ENCODE measurements around the gene AGPS.
"Not testable (repeated sequence)": the region's sequence is repeated elsewhere in the genome, so short reads cannot be mapped to it uniquely, and the experiment has no call there.

AGPS gene

DNA sequence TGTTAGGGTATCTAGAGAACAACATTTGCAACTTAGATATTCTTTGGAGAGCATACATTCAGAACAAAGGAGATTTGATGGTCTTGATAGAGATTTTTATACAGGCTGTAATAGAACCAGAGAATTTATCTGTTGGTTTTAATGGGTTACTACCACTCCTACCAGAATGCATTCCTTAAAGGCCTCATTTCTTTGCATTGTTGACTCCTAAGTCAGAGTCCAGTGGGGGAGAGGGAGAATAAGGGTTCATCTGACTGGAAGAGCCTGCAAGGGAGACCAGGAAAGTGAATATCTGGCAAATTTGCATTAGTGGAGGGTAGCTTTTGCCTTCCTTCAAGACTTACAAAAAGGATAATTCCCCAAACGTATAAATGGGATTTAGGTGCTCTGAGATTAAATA, 29.7 kb downstream of the AGPS start:
- no peak for DNase-seq (ENCODE audit: low read depth)

DNA sequence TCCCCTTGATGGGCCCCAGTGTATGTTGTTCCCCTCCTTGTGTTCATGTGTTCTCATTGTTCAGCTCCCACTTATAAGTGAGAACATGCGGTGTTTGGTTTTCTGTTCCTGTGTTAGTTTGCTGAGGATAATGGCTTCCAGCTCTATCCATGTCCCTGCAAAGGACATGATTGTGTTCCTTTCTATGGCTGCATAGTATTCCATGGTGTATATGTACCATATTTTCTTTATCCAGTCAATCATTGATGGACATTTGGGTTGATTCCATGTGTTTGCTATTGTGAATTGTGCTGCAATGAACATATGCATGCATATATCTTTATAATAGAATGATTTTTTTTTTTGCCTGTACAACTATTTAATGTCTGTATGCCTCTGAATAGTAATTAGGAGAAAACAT, 31.5 kb downstream of the AGPS start:
- DNase-seq (ENCODE audit: low read depth) = not testable (repeated sequence)

DNA sequence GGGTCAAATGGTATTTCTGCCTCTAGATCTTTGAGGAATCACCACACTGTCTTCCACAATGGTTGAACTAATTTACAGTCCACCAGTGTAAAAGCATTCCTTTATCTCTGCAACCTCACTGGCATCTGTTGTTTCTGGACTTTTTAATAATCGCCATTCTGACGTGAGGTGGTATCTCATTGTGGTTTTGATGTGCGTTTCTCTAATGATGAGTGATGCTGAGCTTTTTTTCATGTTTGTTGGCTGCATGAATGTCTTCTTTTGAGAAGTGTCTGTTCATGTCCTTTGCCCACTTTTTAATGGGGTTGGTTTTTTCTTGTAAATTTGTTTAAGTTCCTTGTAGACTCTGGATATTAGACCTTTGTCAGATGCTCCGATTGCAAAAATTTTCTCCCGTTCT, 32.0 kb downstream of the AGPS start:
- not testable (repeated sequence) for DNase-seq (ENCODE audit: low read depth)

DNA sequence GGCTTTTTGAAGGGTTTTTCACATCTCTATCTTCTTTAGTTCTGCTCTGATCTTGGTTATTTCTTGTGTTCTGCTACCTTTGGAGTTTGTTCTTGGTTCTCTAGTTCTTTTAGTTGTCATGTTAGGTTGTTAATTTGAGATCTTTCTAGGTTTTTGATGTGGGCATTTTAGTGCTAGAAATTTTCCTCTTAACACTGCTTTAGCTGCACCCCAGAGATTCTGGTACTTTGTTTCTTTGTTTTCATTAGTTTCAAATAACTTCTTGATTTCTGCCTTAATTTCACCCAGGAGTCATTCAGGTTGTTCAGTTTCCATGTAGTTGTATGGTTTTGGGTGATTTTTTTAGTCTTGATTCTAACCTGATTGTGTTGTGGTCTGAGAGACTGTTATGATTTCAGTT, 34.7 kb downstream of the AGPS start:
- no peak for DNase-seq (ENCODE audit: low read depth)

DNA sequence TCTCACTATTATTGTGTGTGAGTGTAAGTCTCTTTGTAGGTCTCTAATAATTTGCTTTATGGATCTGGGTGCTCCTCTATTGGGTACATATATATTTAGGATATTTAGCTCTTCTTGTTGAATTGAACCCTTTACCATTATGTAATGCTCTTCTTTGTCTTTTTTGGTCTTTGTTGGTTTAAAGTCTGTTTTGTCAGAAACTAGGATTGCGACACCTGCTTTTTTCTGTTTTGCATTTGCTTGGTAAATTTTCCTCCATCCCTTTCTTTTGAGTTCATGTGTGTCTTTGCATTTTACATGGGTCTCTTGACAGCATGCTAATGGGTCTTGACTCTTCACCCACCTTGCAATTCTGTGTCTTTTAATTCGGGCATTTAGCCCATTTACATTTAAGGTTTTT, 35.4 kb downstream of the AGPS start:
- DNase-seq (ENCODE audit: low read depth) = not testable (repeated sequence)

DNA sequence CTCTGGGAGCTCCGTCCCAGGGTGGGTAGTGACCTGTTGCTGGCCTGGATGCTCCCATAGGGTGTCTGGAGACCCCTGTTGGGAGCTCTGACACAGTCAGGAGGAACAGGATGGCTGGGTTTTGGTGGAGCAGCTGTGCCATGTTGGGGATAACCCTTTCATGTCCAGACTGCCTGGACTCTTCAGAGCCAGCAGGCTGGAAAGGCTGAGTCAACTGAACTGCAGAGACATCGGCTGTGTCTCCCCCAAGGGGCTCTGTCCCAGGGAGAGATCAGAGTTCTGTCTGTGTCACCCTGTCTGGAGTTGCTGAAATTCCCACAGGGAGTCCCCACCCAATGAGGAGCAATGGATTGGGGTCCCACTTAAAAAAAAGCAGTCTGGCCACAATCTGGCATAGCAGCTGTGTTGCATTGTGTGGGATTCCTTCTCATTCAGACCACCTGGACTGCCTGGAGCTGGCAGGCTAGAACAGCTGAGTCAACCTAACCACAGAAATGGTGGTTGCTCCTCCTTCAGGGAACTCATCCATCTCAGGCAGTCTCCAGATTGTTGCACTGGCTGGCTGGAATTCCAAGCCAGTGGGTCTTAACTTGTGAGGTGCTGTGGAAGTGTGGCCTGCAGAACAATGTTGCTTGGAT, 37.2 kb downstream of the AGPS start:
- DNase-seq (ENCODE audit: low read depth) = no peak

DNA sequence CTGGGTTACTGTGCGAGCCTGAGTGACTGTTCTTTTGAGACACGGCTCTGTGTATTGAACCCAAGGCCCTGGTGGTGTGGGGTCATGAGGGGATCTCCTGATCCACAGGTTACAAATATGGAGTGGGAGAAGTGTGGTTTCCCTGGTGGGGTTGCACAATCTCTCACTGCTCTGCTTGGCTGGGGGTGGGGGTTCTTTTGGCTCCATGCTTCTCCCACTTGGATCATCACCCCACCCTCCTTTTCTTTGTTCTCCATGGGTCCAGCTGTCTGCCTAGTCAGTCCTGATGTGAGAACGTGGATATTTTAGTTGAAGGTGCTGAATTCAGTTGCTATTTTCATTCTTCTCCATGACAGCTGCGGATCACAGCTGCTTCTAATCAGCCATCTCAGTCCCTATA, 37.8 kb downstream of the AGPS start:
- DNase-seq (ENCODE audit: low read depth) = no peak

DNA sequence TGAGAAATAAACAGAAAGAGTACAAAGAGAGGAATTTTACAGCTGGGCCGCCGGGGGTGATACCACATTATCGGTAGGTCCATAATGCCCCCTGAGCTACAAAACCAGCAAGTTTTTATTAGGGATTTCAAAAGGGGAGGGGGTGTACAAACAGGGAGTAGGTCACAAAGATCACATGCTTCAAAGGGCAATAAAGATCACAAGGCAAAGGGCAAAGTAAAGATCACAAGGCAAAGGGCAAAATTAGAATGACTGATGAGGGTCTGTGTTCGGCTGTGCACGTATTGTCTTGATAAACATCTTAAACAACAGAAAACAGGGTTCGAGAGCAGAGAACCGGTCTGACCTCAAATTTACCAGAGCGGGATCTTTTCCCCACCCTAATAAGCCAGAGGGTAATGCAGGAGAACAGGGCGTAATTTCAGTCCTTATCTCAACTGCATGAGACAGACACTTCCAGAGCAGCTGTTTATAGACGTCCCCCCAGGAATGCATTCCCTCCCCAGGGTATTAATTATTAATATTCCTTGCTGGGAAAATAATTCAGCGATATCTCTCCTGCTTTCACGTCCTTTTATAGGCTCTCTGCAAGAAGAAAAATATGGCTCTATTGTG, 38.6 kb downstream of the AGPS start:
- DNase-seq (ENCODE audit: low read depth) = not testable (repeated sequence)

DNA sequence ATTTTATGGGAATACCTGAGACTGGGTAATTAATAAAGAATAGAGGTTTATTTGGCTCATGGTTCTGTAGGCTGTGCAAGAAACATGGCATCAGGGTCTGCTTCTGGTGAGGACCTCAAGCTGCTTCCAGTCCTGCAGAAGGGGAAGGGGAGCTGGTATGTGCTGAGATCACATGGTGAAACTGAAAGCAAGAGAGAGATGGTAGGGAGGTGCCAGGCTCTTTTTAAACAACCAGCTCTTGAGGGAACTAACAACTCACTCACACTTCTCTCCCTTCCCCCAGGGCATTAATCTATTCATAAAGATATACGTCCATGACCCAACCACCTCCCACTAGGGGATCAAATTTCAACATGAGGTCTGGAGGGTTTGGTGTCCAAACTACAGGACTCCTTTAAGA, 40.1 kb downstream of the AGPS start:
- no peak for DNase-seq (ENCODE audit: low read depth)

DNA sequence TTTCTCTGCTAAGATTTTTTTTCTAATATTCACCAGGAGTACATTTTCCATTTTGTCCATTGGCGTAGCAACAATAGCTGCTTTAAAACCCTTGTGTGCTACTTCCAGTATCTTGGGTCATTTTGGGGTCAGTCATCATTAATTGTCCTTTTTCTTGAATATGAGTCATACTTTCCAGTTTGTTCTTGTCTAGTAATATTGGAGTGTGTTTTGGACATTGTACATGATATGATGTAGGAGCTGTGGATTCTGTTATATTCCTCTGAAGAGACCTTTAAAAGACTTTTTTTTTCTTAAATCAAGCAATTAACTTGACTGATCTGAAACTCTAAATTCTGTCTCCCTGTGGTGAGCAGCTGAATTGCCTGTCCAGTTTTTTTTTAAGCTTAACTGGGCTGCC, 40.8 kb downstream of the AGPS start:
- DNase-seq (ENCODE audit: low read depth) = no peak

DNA sequence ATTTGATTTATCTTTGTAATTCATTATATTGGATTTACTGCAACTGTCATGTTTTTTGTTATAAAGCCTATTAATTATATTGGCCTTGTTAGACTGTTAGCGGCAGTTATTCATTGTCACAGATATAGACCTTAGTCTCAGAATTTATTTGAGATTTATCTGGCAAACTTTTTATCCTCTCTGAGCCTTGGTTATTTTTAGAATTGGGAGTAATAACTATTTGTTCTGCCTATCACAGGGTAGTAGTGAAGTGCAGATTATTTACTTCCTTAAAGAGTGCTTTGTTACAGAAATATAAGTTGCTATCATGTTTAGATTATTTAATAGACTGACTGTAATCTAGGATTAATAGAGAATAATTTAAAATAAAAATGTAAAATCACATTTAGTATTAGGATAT, 41.9 kb downstream of the AGPS start:
- no peak for DNase-seq (ENCODE audit: low read depth)

DNA sequence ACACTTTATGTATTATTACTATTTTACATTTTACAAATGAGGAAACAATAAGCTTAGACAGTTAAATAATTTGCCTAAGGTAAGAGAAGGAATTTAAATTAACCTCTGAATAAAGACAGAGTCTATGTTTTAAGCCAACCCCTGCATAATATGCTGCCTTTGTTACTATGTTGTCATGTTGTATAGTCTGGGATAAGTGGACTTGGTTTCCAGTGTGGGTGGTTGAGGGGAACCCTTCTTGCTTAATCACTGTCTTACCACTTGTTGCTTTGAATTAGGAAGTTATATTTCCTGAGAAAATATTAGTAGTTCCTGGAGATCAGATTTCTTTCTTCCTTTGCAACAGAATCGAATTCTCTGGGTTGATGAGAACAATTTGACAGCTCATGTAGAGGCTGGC, 52.6 kb downstream of the AGPS start:
- no peak for DNase-seq (ENCODE audit: low read depth)

DNA sequence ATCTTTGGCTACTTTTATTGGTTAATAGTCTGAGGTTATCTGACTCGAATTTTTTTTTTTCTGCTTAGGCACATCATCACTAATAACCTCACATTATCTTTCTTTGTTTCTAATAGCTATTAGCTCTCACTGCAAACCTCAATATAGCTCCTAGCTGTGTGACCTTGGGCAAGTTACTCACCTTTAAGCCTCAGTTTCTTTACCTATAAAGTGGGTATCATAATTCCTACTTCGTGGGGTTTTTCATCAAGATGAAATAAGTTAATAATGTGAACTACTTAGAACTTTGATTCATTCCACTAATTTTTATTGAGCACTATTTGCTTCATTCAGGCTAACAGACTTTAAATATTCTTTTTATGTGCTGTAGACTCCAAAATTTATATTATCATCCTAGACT, 55.5 kb downstream of the AGPS start:
- DNase-seq (ENCODE audit: low read depth) = no peak

DNA sequence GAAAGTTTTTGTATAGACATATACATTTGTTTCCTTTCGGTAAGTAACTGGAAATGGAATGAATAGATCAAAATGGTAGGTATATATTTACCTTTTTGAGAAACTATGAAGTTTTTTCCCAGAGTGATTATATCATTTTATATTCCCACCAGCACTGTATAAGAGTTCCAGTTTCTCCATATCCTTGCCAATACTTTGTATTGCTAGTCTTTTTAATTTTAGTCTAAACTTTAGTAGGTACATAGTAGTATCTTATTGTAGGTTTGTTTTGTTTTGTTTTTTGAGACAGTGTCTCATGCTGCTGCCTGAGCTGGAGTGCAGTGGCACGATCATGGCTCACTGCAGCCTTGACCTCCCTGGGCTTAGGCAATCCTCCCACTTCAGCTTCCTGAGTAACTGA, 56.6 kb downstream of the AGPS start:
- no peak for DNase-seq (ENCODE audit: low read depth)

DNA sequence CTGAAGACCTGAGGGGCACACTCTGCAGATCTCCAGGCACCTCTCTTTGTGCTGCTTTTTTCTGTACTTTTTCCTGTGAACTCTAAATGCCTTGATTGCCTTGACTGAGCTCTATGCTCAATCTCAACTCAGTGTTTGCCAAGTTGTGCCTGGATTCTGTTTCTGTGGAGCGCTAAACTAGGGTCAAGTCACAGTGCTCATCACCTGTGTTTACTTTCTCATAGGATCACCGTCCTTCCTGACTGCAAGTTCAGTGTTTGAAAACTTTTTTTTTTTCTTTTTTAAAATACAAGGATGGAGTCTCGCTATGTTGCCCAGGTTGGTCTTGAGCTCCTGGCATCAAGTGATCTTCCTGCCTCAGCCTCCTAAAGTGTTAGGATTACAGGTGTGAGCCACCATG, 62.6 kb downstream of the AGPS start:
- no peak for DNase-seq (ENCODE audit: low read depth)

DNA sequence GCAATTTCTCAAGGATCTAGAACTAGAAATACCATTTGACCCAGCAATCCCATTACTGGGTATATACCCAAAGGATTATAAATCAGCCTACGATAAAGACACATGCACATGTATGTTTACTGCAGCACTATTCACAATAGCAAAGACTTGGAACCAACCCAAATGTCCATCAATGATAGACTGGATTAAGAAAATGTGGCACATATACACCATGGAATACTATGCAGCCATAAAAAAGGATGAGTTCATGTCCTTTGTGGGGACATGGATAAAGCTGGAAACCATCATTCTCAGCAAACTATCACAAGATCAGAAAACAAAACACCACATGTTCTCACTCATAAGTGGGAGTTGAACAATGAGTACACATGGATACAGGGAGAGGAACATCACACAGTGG, 67.2 kb downstream of the AGPS start:
- DNase-seq (ENCODE audit: low read depth) = not testable (repeated sequence)

DNA sequence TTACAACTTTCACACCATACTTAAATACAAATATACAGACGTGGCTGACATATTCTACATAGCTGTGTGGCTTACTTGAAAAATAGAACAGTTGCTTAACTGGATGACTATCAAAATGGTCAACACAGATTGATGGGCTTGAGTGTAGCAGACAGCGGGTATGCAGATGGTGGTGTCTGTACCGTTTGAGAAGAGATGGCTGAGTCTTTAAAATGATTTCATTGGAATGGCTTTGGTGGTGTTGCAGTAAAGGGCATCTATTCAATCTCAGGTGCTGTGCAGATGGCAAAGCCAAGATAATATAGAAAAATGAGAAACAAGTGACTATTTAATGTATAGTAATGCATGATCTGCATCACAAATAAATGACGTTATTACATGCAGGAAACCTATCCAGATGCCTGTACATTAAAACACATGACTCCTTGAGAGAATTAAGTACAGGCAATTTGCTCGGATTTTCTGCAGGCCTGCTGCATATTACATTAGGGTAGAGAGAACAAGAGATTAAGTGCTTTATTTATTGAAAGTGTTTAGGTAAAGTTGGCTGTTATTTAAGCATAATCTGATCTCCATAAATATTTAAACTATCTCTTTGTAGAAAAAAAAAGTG, 68.5 kb downstream of the AGPS start:
- DNase-seq (ENCODE audit: low read depth) = no peak

DNA sequence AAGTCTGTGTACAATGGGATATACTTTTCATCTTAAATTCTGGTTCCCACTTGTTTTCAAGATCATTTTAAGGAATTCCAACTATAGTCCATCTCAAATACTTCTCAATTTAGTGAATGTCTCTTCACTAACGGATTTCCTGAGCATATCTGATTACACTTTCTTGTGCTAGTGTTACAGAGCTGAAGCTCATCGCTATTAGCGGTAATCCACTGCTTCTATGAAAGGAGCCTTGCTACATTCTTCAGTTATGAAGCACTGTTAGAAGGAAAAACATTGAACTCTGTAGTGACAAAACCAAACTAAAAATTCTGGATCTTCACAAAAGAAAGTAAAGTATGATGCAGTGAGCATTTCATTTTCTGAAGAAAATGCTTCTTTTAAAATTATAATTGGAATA, 72.0 kb downstream of the AGPS start:
- no peak for DNase-seq (ENCODE audit: low read depth)

DNA sequence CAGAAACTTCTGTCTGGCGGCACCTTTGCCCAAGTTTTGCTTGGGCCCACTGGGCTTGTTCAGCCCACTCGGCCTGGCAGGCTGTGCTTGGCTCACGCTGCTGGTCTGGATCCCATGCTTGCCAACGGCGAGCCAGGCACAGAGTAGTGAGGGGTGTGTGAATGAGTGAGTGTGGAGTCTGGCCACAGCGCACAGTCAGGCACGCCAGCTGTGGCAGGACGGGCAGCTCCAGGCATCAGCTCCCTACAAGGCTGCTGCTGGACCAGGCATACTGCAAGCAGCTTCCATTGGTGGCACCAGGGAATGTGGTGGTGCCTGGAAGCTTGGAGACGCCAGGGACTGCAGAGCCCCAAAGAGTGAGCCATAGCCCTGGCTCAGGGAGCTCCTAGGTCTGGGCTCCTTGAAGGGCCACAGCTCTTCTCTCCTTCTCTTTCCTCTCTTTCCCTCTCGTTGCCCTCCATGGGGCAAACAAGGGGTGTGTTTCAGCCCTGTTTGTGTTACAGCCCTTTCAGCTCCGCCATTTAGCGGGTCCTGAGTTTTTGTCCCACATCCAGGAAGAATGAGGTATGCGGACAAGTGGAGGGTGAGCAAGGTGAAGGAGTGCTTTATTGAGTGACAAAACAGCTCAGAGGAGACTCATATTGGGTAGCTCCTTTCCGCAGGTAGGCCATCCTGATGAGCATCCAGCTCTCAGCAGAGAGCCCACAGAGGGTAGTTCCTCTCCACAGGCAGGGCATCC, 73.0 kb downstream of the AGPS start:
- DNase-seq (ENCODE audit: low read depth) = no peak

DNA sequence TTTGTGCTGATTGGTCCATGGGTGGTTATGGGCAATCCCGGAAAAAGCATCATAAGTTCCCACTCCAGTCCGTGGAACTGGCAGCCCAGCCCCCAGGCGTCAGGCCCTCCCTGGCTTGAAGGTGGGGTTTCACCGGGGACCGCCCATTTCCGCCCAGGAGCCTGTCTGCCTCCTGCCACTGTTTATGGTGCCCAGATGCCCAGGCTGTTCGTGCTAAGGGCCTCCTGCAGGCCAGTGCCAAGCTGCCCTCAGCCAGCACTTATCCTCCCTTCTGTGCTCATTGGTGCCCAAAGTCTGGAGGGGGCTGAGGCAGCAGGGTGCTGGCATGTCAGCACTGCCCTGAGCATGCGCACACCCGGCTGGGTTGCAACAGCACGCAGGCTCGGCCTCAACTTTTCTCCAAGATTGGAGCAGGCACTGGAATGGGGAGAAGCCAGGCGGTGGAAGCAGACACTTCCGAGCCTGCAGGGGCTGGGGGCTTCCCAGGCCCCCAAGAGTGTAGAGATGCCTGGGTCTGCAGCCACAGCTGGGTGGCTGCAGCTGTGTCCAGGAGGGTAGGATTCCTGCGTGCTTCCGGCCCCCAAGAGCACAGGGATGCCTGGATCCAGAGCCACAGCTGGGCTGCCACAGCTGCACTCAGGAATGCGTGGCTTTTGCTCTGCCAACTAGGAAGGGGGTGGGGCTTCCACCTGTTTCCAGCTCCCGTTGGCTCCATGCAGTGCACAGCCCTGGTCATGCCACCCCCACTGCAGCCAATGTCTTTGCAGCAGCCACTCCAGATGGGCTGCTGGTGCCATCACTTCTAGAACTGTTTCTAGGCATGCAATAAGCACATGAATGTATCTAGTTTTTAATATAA, 74.0 kb downstream of the AGPS start:
- DNase-seq (ENCODE audit: low read depth) = no peak

DNA sequence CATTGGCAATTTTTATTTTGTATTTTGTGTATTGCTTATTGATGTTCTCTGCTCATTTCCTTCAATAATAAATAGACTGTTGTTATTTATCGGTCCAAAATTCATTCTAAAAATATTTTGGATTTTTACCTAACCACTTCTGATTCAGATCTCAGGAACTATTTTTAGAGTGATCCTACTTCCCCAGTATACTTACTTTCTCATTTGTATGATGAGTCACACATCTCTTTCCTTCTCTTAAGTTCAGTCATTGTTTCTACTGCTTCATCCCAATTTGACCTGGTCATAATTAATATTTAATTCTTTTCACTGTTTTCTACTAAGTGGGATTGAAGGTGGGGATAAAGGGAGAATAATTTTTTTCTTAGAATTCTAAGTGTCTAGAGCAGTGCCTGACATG, 75.1 kb downstream of the AGPS start:
- no peak for DNase-seq (ENCODE audit: low read depth)

DNA sequence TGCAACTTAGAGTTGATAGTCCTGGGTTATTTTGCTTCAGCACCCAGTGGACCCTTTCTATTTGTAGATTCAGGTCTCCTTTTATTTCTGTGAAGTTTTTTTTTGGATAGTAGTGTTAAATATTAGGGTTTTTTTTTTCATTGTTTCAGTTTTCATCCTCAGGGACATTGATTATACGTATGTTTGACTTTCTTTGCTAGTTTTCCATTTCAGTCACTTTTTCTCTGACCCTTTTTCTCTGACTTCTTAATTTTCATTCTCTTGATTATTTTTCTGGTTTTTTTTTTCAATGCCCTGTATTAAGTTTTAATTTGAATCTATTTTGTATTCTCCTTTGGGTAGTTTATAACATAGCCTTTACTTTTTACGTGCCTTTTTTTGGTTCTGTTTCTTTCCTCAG, 79.4 kb downstream of the AGPS start:
- DNase-seq (ENCODE audit: low read depth) = no peak
